Omental fat pad (tissue), 4 donors: Measurements from ENCODE around the gene MAPK10. TPM values are rescaled to one million over a fixed set of nuclear protein-coding genes. Genes with fewer than 3 reads are reported as not detected.

ENCODE experiments used
- ATAC-seq: fragments of 150-250 bp; one replicate; pipeline ENCODE4 v1.9.1; 2016; ENCODE audit warnings: mild to moderate bottlenecking, moderate library complexity; ENCODE audit not compliant: low FRiP score
- DNase-seq: peaks from one replicate; pipeline ENCODE4 v3.0.0-alpha.2; 2019; ENCODE audit warnings: low spot score
- CTCF ChIP-seq, 3 donors: fragments of 450-650 bp; IDR thresholded peaks; one replicate each; pipeline ENCODE4 v1.5.1; 2016 to 2017; ENCODE audit warnings: antibody characterized with exemption in 3 of 3, mild to moderate bottlenecking in 3 of 3, moderate library complexity in 2 of 3
- total RNA-seq, 4 donors: library from RNA; depleted of rRNA; stranded (reverse); fragments of >200 nt; gene quantifications; one replicate each; pipeline ENCODE4 v1.1.0, GENCODE V29; 2016

Gene MAPK10
- total RNA-seq, 4 donors from 2014 or later, result 38.5 to 51.3 (median 41.4) TPM

DNA sequence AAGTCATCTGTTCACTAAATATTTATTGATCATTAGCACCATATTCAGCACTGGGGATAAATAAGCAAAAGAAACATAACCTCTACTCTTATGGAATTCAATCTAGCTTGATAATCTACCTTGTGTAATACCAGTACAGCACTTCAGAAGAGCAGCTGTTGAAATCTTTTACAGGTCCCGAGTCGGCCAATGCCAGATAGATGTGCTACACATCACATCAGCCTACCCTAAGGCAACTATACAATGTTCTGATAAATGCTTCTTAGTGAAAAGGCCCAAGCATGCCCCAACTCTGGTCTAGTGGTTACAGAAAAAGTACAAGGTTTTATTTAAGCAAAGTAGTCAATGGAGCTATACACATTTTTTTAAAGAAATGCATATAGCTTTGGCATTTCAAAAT is 68.7 kb downstream of the MAPK10 start:
- DNase-seq, result no peak
- TF ChIP-seq CTCF (IDR thresholded peaks at IDR 0.05), result no peak
- ATAC-seq, result no peak

DNA sequence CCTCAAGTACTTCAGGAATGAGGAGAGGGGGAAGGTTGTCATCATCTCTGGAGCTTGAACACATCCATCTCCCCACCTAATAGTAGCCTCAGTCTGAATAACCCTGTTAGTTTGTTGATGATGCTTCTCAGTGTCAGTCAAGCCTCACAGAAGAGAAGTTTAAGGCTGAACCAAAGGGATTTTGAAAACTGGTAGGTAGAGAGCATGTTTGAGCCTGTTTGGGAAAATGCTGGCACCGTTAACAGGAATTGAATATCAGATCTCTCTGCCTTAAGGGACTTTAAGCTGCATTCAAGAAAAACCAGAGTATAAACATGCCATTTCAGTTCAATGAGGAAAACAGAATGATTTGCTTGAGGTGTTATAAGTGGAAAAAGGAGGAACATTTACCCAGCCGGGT is 73.1 kb downstream of the MAPK10 start:
- DNase-seq (no peak), ATAC-seq (no peak)
- TF ChIP-seq CTCF (IDR thresholded peaks at IDR 0.05), result no peak

DNA sequence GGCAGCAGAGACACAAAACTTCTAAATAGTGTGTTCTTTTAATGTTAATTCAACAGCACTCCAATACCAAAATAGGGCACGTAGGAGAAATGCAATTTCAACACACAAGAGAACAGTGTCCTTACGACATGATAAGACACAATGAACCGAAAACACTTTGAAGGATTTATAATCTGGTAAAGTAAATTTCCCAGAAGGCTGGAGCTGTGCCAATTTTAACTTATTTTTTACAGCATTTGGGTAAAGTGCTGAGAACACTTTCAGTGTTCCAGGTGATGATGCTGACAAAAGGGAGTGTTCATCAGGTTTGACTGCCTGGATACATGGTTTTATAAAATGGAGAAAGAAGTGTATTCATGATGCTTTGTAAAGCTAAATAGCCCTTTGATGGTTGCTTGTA is 76.5 kb downstream of the MAPK10 start:
- ATAC-seq, result no peak
- no peak for TF ChIP-seq CTCF (IDR thresholded peaks at IDR 0.05)
- DNase-seq, result no peak

GRCh38 chr4:86280246-86280645 is 79.6 kb downstream of the MAPK10 start:
- DNase-seq (no peak), ATAC-seq (no peak)
- TF ChIP-seq CTCF (IDR thresholded peaks at IDR 0.05), result no peak

- ATAC-seq (no peak), DNase-seq (no peak)
- TF ChIP-seq CTCF (IDR thresholded peaks at IDR 0.05), result no peak
These were observed 80.4 kb downstream of the MAPK10 start for GRCh38 chr4:86279293-86279960.

DNA sequence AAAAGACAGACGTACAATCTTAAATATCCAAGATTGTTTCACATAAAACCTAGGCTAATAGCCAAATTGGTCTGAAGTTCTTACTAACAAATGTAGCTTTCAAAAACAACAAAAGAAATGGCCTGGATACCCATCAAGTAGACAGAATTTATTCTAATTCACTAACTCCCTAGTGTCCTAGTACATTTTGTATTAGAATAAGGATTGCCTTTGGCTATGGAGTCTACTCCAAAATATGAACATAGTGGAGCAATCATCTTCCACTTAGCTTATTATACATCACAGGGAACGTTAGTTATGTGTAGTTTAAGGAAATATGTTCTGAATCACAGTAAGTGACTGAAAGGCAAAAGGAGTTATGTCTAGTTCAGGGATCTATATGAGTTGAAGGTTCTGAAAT is 81.7 kb downstream of the MAPK10 start:
- DNase-seq (no peak), ATAC-seq (no peak)
- no peak for TF ChIP-seq CTCF (IDR thresholded peaks at IDR 0.05)

GRCh38 chr4:86274642-86275041 is 85.2 kb downstream of the MAPK10 start:
- no peak for DNase-seq
- ATAC-seq, result no peak
- no peak for TF ChIP-seq CTCF (IDR thresholded peaks at IDR 0.05)
